ENCODE results near the gene ARHGAP15.

Gene ARHGAP15

DNA sequence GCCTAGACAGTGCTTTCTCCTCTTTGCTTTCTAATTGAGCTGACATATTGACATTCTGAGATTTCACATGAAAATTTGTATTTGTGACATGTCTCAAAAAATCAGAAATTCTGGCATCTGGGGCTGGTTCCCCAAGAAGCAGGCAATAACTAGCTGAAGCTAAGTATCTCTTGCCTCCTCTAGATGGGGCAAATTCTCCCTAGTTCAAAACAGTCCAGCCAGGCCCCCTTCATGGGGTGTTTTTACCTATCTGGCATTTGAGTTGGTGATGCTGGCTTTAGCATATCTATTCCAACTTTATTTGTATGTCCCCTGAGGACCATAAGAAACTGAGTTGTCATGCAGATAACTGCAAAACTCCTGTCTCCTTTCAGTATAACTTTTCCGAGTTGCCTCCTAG is 39.9 kb downstream of the ARHGAP15 start:
- Histone ChIP-seq H4K20me1 (ENCODE audit: insufficient read depth) (no peaks in the 10 kb centered on the region), H2AFZ (ENCODE audit: low read depth) (no peak overlapping the region), H3K27me3 (ENCODE audit: insufficient read depth, low read depth) (no peaks in the 10 kb centered on the region), H3K79me2 (ENCODE audit: insufficient read depth, low read depth) (no peaks in the 10 kb centered on the region), H3K27ac (no peak overlapping the region), H3K36me3 (ENCODE audit: insufficient read depth) (no peaks in the 10 kb centered on the region), H3K4me1 (ENCODE audit: low read depth, poor library complexity, severe bottlenecking) (no peaks in the 10 kb centered on the region), H3K4me3 (IDR thresholded peaks at IDR 0.05; ENCODE audit: insufficient read depth, low read depth, low read length) (no peak overlapping the region), H3K9ac (no peak overlapping the region), H3K4me2 (no peak overlapping the region)
- TF ChIP-seq, protein P1, sequence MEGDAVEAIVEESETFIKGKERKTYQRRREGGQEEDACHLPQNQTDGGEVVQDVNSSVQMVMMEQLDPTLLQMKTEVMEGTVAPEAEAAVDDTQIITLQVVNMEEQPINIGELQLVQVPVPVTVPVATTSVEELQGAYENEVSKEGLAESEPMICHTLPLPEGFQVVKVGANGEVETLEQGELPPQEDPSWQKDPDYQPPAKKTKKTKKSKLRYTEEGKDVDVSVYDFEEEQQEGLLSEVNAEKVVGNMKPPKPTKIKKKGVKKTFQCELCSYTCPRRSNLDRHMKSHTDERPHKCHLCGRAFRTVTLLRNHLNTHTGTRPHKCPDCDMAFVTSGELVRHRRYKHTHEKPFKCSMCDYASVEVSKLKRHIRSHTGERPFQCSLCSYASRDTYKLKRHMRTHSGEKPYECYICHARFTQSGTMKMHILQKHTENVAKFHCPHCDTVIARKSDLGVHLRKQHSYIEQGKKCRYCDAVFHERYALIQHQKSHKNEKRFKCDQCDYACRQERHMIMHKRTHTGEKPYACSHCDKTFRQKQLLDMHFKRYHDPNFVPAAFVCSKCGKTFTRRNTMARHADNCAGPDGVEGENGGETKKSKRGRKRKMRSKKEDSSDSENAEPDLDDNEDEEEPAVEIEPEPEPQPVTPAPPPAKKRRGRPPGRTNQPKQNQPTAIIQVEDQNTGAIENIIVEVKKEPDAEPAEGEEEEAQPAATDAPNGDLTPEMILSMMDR (conservative IDR thresholded peaks at IDR 0.05; ENCODE audit: low read depth, low read length) = no peak

DNA sequence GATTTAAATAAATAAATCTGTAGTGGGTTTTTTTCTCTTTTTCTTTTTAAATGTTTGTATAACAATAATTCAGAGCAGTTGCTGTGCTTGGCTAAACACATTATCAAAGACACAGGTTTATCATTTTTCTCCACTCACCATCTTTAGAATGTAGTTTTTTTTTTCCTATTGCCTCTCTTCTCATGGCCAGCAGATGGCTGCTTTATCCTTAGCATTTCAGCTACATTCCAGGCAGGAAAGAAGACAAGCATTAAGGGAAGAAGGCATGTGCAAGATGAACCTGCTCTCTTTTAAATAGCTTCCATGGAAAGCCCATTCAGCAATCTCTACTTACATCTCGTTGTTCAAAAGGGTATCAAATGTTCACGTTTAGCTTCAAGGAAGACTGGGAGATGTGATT is 42.6 kb downstream of the ARHGAP15 start:
- Histone ChIP-seq H3K36me3 (ENCODE audit: insufficient read depth) (no peaks in the 10 kb centered on the region), H3K27ac (no peak overlapping the region)

DNA sequence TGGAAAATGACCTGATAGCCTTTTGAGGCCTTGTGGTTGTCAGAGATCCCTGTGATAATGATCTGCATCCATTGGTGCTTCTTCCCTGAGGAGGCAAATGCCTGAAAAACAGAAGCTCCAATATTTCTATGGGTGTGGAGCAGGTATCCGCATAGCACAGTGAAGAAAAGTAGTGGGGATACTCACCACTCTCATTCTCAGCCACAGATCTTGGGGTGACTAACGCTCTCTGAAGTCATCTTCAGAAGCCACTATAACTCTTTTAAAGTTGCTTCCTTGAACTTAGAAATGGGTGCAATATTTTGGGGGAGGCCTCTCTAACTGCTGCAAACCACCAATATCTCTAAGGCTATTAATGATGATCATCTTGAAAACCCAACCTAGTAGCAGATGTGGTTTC is 46.2 kb downstream of the ARHGAP15 start:
- Histone ChIP-seq H3K79me2 (ENCODE audit: insufficient read depth, low read depth) (no peaks in the 10 kb centered on the region), H3K9ac (no peak overlapping the region), H2AFZ (ENCODE audit: low read depth) (no peak overlapping the region), H3K27me3 (ENCODE audit: insufficient read depth, low read depth) (no peaks in the 10 kb centered on the region), H3K4me1 (ENCODE audit: low read depth, poor library complexity, severe bottlenecking) (no peaks in the 10 kb centered on the region), H3K4me2 (no peak overlapping the region), H3K27ac (no peak overlapping the region), H4K20me1 (ENCODE audit: insufficient read depth) (no peaks in the 10 kb centered on the region), H3K36me3 (ENCODE audit: insufficient read depth) (no peaks in the 10 kb centered on the region), H3K4me3 (IDR thresholded peaks at IDR 0.05; ENCODE audit: insufficient read depth, low read depth, low read length) (no peak overlapping the region)
- TF ChIP-seq, protein P1 (conservative IDR thresholded peaks at IDR 0.05; ENCODE audit: low read depth, low read length) = no peak

More for the DNA sequence above, 42.6 kb downstream of the ARHGAP15 start:
- Histone ChIP-seq H2AFZ (ENCODE audit: low read depth) (no peak overlapping the region), H3K9ac (no peak overlapping the region), H3K4me3 (IDR thresholded peaks at IDR 0.05; ENCODE audit: insufficient read depth, low read depth, low read length) (no peak overlapping the region), H3K79me2 (ENCODE audit: insufficient read depth, low read depth) (no peaks in the 10 kb centered on the region), H4K20me1 (ENCODE audit: insufficient read depth) (no peaks in the 10 kb centered on the region), H3K27me3 (ENCODE audit: insufficient read depth, low read depth) (no peaks in the 10 kb centered on the region), H3K4me2 (no peak overlapping the region), H3K4me1 (ENCODE audit: low read depth, poor library complexity, severe bottlenecking) (no peaks in the 10 kb centered on the region)
- TF ChIP-seq, protein P1 (conservative IDR thresholded peaks at IDR 0.05; ENCODE audit: low read depth, low read length) = no peak

DNA sequence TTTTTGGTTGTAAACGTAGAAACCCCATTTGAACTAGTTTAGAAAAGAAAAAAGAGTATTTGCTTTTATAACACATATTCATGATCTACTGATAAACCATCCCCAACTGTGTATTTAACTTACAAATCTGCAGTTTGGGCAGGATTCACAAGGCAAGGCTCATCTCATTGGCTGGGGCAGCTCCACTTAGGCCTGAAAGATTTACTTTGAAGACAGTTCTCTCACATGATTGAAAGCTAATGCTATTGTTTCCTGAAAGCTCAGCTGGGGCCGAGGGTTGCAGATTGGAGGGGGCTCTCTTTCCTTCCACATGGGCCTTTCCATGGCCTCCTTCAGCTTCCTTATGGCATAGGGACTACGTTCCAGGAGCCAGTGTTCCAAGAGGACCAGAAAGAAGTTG is 47.4 kb downstream of the ARHGAP15 start:
- Histone ChIP-seq H4K20me1 (ENCODE audit: insufficient read depth) (no peaks in the 10 kb centered on the region), H3K27ac (no peak overlapping the region), H3K9ac (no peak overlapping the region), H3K4me1 (ENCODE audit: low read depth, poor library complexity, severe bottlenecking) (no peaks in the 10 kb centered on the region), H3K79me2 (ENCODE audit: insufficient read depth, low read depth) (no peaks in the 10 kb centered on the region), H3K4me2 (no peak overlapping the region), H2AFZ (ENCODE audit: low read depth) (no peak overlapping the region), H3K36me3 (ENCODE audit: insufficient read depth) (no peaks in the 10 kb centered on the region), H3K4me3 (IDR thresholded peaks at IDR 0.05; ENCODE audit: insufficient read depth, low read depth, low read length) (no peak overlapping the region), H3K27me3 (ENCODE audit: insufficient read depth, low read depth) (no peaks in the 10 kb centered on the region)
- TF ChIP-seq, protein P1 (conservative IDR thresholded peaks at IDR 0.05; ENCODE audit: low read depth, low read length) = no peak

Data from KMS-11 (cell line).